Dendritic cell treated with granulocyte-macrophage colony-stimulating factor and Interleukin-4, amounts not matched to agents 40 ng/mL and 50 ng/mL, for 4 days (primary cell): ENCODE results near the gene AURKAIP1.
"Not testable (repeated sequence)": the region's sequence is repeated elsewhere in the genome, so short reads cannot be mapped to it uniquely, and the experiment has no call there.

Experiments
- H3K27ac Mint-ChIP-seq: one replicate; pipeline ENCODE4 v1.8.0; 2022; ENCODE audit warnings: mild to moderate bottlenecking, mixed read lengths
- H3K27me3 Mint-ChIP-seq: one replicate; pipeline ENCODE4 v1.8.0; 2022; ENCODE audit warnings: mild to moderate bottlenecking, mixed read lengths
- H3K36me3 Mint-ChIP-seq: one replicate; pipeline ENCODE4 v1.8.0; 2022; ENCODE audit warnings: low read depth, mixed read lengths
- H3K4me1 Mint-ChIP-seq: one replicate; pipeline ENCODE4 v1.8.0; 2022; ENCODE audit warnings: low read depth, mixed read lengths
- H3K4me3 Mint-ChIP-seq: one replicate; pipeline ENCODE4 v1.8.0; 2022; ENCODE audit warnings: mild to moderate bottlenecking, moderate library complexity, mixed read lengths
- H3K9me3 Mint-ChIP-seq: one replicate; pipeline ENCODE4 v1.8.0; 2022; ENCODE audit warnings: mixed read lengths
- intact Hi-C: fragments of 100-400 bp; cut with micrococcal nuclease; formaldehyde crosslinking; loops from one replicate; pipeline ENCODE4 v1.15.0; 2022

AURKAIP1 gene

DNA sequence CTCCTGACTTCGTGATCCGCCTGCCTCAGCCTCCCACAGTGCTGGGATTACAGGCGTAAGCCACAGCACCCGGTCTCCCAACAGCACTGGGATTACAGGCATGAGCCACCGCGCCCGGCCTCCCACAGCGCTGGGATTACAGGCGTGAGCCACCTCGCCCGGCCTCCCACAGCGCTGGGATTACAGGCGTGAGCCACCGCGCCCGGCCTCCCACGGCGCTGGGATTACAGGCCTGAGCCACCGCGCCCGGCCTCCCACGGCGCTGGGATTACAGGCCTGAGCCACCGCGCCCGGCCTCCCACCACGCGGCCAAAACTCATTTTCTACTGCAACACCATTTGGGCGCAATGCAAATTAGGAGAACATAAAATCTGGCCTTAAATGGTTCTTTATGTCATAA lies 10.3 kb upstream of the AURKAIP1 start:
- H3K4me1 Mint-ChIP-seq, H3K9me3 Mint-ChIP-seq, H3K27ac Mint-ChIP-seq, H3K4me3 Mint-ChIP-seq, intact Hi-C loops, H3K27me3 Mint-ChIP-seq: not testable (repeated sequence)
- H3K36me3 Mint-ChIP-seq = peaks cover 78% of the 10 kb centered on the region

DNA sequence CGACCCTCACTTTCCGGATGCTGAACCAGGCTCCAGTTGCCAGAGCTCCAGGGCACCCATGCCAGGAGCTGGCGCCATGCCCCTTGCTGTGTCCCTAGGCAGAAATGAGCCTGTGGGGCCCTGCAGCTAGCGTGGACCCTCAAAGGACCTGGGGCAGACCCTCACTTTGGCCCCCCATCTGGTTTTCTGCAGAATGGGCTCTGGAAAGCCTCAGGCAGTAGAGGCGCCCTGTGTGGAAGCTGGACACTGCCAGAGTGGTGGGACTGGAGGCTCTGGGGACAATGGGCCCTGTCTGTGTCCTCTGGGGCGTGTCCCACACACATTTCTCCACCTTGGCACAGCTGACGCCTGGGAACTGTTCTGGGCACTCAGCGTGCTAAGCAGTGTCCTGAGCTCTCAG lies 6.3 kb upstream of the AURKAIP1 start:
- Mint-ChIP-seq H3K9me3 (no peaks in the 10 kb centered on the region), H3K36me3 (peaks cover 38% of the 10 kb centered on the region), H3K27me3 (no peaks in the 10 kb centered on the region), H3K4me1 (peaks cover 5% of the 10 kb centered on the region), H3K27ac (no peak overlapping the region), H3K4me3 (no peak overlapping the region)
- intact Hi-C loops = no loop called here

DNA sequence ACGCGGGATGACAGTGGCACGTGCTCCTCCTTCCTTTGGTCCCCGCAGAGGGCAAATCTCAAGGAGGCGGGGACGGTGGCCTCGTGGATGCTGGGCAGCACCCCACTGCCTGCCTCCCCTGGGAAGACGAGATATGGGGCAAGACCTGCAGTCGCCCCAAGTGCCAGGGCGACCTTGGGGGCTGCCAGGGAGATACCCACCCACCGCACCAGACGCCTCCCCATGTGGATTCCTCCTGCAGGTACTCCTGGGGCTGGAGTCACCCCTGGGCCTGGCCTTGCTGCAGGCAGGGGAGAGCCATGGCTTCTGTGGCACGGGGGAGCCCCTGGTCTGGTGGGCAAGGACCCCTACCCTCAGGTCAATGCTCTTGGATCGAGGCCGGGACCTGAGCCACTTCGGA lies 5.9 kb upstream of the AURKAIP1 start:
- H3K27me3 Mint-ChIP-seq = no peaks in the 10 kb centered on the region
- peaks cover 33% of the 10 kb centered on the region for H3K36me3 Mint-ChIP-seq
- no peaks in the 10 kb centered on the region for H3K9me3 Mint-ChIP-seq
- no peak overlapping the region for H3K4me3 Mint-ChIP-seq
- intact Hi-C loops = no loop called here
- H3K27ac Mint-ChIP-seq = no peak overlapping the region
- peaks cover 5% of the 10 kb centered on the region for H3K4me1 Mint-ChIP-seq

DNA sequence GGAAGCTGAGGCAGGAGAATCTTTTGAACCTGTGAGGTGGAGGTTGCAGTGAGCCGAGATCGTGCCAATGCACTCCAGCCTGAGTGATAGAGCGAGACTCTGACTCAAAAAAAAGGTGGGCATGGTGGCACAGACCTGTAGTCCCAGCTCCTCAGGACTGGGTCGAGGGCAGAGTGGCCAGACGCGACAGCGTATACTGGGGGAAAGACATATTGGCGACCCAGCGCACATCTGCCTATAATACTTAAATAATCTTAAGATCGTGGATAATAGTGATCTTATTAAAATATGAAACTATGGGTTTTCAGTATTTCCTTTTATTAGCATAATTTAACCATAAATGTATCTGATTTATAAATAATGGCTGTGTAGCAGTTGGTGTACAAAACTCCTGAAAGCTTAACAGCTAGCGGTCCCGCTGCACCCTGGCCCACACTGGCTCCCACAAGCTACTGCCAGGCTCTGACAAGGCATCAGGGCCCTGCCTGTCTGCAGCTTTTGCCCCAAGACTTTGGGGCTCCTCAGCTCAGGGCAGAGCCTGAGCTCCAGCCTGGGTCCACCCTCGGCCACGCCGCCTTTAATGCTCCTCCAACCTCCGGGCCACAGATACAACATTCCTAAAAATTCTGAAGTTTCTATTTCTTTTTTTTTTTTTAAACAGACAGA lies 2.7 kb upstream of the AURKAIP1 start:
- Mint-ChIP-seq H3K36me3 (peaks cover 41% of the 10 kb centered on the region), H3K4me3 (no peak overlapping the region), H3K27me3 (no peaks in the 10 kb centered on the region), H3K4me1 (peaks cover 21% of the 10 kb centered on the region), H3K9me3 (no peaks in the 10 kb centered on the region), H3K27ac (no peak overlapping the region)
- intact Hi-C loops = no loop called here

DNA sequence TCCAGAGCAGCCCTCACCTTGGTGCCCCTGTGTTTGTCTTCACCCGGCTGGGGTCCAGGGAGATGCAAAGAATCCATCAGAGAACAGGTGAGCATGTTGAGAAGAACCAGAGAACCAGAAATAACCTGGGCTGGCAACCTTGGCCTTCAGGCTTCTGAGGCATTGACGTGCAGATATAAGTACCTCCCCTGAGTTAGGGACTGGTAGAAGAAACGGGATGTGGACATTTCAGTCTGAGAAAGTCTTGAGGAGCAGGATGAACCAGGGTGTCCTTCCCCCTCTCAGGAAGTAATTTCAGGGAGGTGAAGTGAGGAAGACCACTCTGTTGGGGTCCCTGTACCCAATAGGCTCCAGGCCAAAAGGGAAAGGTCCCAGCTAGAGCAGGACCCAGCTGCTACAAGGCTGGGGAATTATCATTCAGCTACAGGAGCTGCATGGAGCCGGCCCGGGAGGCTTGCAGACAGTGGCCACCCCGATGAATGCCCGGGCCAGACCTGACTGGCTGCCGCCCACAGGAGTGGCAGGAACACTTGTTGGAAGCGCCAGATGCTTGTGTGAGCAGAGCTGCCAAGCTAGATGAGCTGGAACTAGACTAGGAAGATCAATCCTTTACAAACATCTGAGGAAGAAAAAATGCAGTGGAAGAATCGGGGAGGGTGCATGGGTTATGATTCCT lies 1.7 kb upstream of the AURKAIP1 start:
- no peaks in the 10 kb centered on the region for H3K9me3 Mint-ChIP-seq
- H3K36me3 Mint-ChIP-seq = peaks cover 39% of the 10 kb centered on the region
- intact Hi-C loops = no loop called here
- no peak overlapping the region for H3K4me3 Mint-ChIP-seq
- no peaks in the 10 kb centered on the region for H3K27me3 Mint-ChIP-seq
- peak overlapping the region; percentile 93 for H3K27ac Mint-ChIP-seq
- peaks cover 28% of the 10 kb centered on the region for H3K4me1 Mint-ChIP-seq

DNA sequence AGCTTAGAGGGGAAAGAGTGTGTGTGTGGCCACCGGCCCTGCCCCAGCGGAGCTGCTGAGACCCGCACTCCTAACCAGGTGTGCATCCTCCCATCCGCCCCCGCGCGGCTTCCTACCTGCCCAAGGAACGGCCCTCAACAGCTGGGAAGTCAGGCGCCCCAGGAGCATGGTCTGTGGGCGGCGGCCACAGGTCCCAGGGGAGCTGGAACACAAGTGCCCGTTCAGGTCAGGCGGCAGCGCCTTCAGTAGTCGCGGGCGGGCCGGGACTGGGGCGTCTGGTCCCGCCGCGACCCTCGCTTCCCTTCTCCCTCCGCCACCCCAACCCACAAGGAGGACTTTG lies 448 bp downstream of the AURKAIP1 start:
- no peaks in the 10 kb centered on the region for H3K27me3 Mint-ChIP-seq
- peaks cover 28% of the 10 kb centered on the region for H3K4me1 Mint-ChIP-seq
- peak overlapping the region; percentile 82 for H3K4me3 Mint-ChIP-seq
- H3K9me3 Mint-ChIP-seq = no peaks in the 10 kb centered on the region
- peaks cover 27% of the 10 kb centered on the region for H3K36me3 Mint-ChIP-seq
- intact Hi-C loops = no loop called here
- peak overlapping the region; percentile 93 for H3K27ac Mint-ChIP-seq

DNA sequence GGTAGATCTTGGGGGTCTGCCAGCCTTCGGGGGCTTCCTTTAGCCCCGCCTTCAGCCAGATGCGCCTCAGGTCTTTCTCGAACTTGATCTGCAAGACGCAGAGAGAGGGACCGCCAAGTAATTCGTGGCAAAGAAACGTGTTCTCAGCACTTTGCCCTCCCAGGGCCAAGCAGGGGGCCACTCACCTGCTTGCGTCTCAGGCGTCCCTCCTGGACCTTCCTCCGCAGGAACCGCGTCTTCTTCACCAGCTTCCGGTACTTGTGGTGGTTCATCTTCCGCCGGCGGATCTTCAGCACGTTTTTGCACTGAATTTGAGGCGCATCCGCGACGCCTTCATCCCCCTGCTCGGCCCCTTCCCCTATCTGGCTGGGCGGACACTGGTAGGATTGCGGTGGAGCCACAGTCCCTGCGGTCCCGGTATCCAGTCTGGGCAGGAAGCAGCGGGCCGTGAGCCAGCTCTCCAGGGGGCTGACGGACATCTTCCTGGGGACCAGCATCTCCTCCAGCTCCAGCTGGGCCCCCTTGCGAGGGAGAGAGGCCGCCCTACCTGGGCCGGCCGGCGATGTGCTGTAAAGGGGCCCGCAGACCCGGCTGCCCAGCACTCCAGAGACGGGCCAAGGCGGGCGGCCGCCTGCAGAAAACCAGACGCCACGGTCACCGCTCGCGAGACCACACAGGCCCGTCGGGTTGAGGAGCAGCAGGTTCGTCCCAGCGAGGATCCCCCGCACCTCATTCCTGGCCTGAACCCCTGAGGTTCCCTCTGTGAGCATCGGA lies 1.0 kb downstream of the AURKAIP1 start:
- peaks cover 28% of the 10 kb centered on the region for H3K4me1 Mint-ChIP-seq
- no peaks in the 10 kb centered on the region for H3K9me3 Mint-ChIP-seq
- intact Hi-C loops = no loop called here
- peak overlapping the region; percentile 82 for H3K4me3 Mint-ChIP-seq
- H3K36me3 Mint-ChIP-seq = peaks cover 27% of the 10 kb centered on the region
- peak overlapping the region; percentile 93 for H3K27ac Mint-ChIP-seq
- H3K27me3 Mint-ChIP-seq = no peaks in the 10 kb centered on the region

DNA sequence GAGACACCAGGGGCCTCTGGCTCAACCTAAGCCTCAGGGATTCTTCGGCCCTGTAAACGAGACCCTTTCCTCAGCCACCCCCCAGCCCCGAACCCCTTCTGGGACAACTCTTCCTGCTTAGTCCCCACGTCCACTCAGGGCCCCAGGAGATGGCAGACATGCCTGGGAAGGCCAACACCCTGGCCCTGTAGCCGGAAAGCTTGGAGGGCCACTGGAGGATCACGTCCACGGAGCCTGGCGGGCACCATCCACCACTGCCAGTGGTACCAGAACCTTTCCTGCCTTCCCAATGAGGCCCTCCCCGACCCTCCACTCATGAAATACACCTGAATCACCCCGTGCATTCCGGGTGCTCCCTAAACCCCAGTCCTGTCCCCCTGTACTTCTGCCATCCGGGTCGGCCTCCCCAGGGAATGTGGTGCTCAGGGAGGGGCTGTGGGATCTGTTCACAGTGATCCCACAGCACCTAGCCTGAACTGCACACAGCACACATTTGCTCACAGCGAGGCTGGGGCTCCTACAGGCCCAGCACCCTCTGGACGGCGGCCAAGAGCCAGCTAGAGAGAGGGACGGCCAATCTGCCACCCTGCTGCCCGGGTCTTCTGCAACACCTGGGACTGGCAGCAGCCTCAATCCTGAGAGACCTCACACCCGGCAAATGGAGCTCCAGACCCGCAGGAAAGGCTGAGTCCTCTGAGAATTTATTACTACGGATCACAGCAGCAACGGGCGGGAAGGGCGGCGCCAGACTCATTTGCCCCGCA lies 1.8 kb downstream of the AURKAIP1 start:
- peaks cover 27% of the 10 kb centered on the region for H3K36me3 Mint-ChIP-seq
- no peaks in the 10 kb centered on the region for H3K9me3 Mint-ChIP-seq
- peaks cover 28% of the 10 kb centered on the region for H3K4me1 Mint-ChIP-seq
- H3K4me3 Mint-ChIP-seq = peak overlapping the region; percentile 82
- no peak overlapping the region for H3K27ac Mint-ChIP-seq
- intact Hi-C loops = no loop called here
- H3K27me3 Mint-ChIP-seq = no peaks in the 10 kb centered on the region

DNA sequence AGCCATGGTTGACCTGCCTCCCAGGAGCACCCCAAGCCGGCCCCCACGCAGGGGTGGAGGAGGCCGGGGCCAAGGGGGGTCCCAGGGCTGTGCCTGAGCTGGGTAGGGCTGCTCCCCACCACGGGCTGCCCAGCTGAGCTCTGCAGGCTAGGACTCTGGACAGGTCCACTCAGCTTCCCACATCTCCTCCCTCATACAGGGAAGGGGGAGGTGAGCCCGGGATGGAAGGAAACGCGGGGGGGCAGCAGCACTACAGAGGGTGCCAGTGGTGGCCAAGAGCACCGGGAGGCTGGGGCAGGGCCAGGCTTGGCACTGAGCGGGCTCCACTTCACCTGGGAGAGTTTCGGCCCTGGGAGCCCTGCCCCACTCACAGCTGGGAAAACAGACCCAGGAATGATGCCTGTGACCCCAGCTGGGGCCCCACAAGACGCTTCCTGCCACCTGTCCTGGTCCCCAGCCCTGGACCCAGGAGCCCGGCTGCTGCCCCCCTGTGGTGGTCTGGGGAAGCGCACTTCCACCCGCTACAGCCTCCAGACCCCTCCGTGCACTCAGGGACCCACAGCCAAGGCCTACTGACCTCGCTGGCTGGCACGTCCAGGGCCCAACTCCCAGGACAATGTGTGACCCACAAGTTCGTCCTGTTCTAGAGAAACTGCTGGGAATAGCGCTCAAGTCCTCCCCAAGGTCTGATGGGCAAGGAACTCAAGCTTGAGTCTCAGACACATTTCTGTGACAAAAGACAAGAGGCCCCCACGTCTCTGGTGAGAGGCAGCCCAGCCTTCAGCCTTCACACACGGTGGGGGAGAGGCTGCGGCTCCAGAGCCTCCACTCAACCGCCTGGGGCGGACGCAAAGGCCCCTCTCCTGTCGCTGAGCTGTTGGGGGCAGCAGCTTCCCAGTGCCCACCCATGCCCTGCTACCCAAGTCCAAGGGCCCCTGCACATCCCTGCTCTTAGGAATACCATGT lies 3.0 kb downstream of the AURKAIP1 start:
- Mint-ChIP-seq H3K27ac (no peak overlapping the region), H3K4me1 (peaks cover 28% of the 10 kb centered on the region)
- intact Hi-C loops = no loop called here

DNA sequence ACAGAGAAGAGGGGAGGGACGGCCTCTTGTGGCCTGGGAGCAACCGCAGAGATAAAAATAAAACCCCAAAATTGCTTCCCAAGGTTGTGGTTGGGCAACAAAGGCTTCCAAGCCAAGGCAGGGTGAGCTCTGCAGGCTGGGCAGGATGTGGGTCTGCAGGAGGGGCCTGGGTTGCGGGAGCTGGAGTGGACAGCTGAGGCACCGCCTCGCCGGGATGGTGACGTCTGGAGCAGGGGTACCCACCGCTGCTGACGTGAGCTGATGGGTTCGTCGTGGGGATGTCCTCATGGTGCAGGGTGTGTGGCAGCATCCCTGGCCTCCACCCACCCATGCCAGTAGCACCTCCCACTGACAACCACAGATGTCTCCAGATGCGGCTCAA lies 3.7 kb downstream of the AURKAIP1 start:
- Mint-ChIP-seq H3K27me3 (no peaks in the 10 kb centered on the region), H3K9me3 (no peaks in the 10 kb centered on the region), H3K36me3 (peaks cover 27% of the 10 kb centered on the region), H3K4me1 (peaks cover 28% of the 10 kb centered on the region), H3K27ac (no peak overlapping the region), H3K4me3 (no peak overlapping the region)
- intact Hi-C loops = no loop called here

More for the DNA sequence above, 3.0 kb downstream of the AURKAIP1 start:
- no peaks in the 10 kb centered on the region for H3K9me3 Mint-ChIP-seq
- H3K4me3 Mint-ChIP-seq = no peak overlapping the region
- no peaks in the 10 kb centered on the region for H3K27me3 Mint-ChIP-seq
- H3K36me3 Mint-ChIP-seq = peaks cover 27% of the 10 kb centered on the region

DNA sequence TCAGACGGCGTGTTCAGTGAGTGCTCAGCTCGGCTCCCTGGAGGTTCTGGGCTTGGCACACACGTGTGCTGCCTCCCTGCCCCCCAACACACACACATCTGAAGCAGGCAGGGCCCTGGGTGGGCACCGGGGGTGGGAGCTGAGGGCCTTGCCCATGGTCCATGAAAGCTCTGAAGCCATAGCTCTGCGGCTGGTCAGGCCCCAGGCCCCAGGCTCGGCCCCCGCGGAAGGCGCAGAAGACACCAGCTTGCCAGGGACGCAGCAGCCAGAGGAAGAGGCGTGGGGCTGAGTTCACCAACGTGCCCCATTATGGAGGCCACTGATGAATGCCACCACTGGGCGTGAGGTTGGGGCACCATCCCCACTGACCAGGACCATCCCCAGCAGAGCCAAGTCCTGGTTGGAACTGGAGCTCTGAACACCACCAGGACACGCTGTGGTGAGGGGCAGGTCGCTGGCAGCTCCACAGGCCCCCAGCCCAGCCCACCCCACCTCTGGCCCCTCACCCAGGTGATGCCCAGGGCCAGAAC lies 4.2 kb downstream of the AURKAIP1 start:
- no peaks in the 10 kb centered on the region for H3K27me3 Mint-ChIP-seq
- intact Hi-C loops = no loop called here
- no peak overlapping the region for H3K4me3 Mint-ChIP-seq
- H3K9me3 Mint-ChIP-seq = no peaks in the 10 kb centered on the region
- no peak overlapping the region for H3K27ac Mint-ChIP-seq
- H3K4me1 Mint-ChIP-seq = peaks cover 28% of the 10 kb centered on the region
- peaks cover 27% of the 10 kb centered on the region for H3K36me3 Mint-ChIP-seq

DNA sequence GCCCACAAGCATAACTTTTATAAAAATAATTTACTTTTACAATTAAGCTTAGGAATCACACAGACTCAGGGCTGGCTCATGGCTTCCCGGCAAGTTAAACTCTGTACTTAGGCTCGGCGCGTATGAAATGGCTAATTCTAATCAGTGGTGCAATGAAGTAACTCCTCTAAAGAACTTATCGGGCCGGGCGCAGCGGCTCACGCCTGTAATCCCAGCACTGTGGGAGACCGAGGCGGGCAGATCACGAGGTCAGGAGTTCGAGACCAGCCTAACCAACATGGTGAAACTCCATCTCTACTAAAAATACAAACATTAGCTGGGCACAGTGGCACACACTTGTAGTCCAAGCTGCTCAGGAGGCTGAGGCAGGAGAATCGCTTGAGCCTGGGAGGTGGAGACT lies 4.9 kb downstream of the AURKAIP1 start:
- Mint-ChIP-seq H3K36me3 (peaks cover 25% of the 10 kb centered on the region), H3K4me1 (peaks cover 28% of the 10 kb centered on the region)
- H3K4me3 Mint-ChIP-seq, H3K9me3 Mint-ChIP-seq, H3K27ac Mint-ChIP-seq, intact Hi-C loops, H3K27me3 Mint-ChIP-seq: not testable (repeated sequence)

DNA sequence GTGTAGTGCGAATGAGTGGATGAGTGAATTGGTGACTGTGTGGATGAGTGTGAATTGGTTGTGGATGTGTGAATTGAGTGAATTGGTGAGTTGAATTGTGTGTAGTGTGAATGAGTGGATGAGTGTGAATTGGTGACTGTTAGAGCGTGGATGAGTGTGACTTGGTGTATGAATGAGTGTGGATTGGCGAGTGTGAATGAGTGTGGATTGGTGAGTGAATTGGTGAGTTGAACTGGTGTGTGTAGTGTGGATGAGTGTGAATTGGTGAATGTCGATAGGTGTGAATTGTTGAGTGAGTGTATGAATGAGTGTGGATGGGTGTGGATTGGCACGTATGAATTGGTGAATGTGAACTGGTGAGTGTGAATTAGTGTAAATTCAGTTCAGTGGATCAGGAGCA lies 7.7 kb downstream of the AURKAIP1 start:
- Mint-ChIP-seq H3K27ac (no peak overlapping the region), H3K4me3 (no peak overlapping the region), H3K4me1 (peaks cover 6% of the 10 kb centered on the region), H3K9me3 (no peaks in the 10 kb centered on the region), H3K27me3 (peaks cover 7% of the 10 kb centered on the region), H3K36me3 (no peaks in the 10 kb centered on the region)
- intact Hi-C loops = no loop called here
